Neutrophil (primary cell): ENCODE results near the gene FAM120A.

Experiments
- H3K27ac ChIP-seq: fragments of 200-600 bp; sonication (generic); 2 replicates; pipeline ENCODE4 v1.5.1; 2016; ENCODE audit warnings: mild to moderate bottlenecking, moderate library complexity
- H3K27me3 ChIP-seq: fragments of 200-600 bp; sonication (generic); 2 replicates; pipeline ENCODE4 v1.6.0; 2016; ENCODE audit warnings: mild to moderate bottlenecking
- H3K36me3 ChIP-seq: fragments of 200-600 bp; sonication (generic); 2 replicates; pipeline ENCODE4 v1.5.1; 2017
- H3K4me1 ChIP-seq, 2 experiments: fragments of 200-600 bp in 1 of 2; sonication (generic) in 1 of 2; 1 replicate in 1 of 2; 2 replicates in 1 of 2; pipeline versions ENCODE4 v1.5.1 to v1.6.1; 2013 to 2016; ENCODE audit warnings: low read depth in 1 of 2, low read length in 1 of 2, mild to moderate bottlenecking in 1 of 2, moderate library complexity in 1 of 2; ENCODE audit not compliant: control insufficient read depth in 1 of 2, insufficient read depth in 1 of 2
- H3K4me3 ChIP-seq, 2 experiments: fragments of 200-600 bp in 1 of 2; sonication (generic) in 1 of 2; 1 replicate in 1 of 2; 2 replicates in 1 of 2; pipeline ENCODE4 v1.5.1; 2013 to 2016; ENCODE audit warnings: low read depth in 1 of 2, low read length in 1 of 2, mild to moderate bottlenecking in 1 of 2, moderate library complexity in 1 of 2
- H3K9me3 ChIP-seq: fragments of 200-600 bp; sonication (generic); 2 replicates; pipeline ENCODE4 v1.5.1; 2016
- CTCF ChIP-seq: fragments of 200-600 bp; sonication (generic); IDR thresholded peaks from 2 replicates; pipeline ENCODE4 v1.5.1; 2016; ENCODE audit warnings: antibody characterized with exemption

Gene FAM120A

GRCh38 chr9:93466416-93467061 is 15.1 kb downstream of the FAM120A start:
- peaks cover 38 to 49% of the 10 kb centered on the region in 2 experiments for H3K4me1 ChIP-seq
- no peaks in the 10 kb centered on the region for H3K9me3 ChIP-seq
- no peak for TF ChIP-seq CTCF
- no peak overlapping the region for H3K4me3 ChIP-seq
- H3K27ac ChIP-seq = peak overlapping the region; percentile 63
- H3K27me3 ChIP-seq = no peaks in the 10 kb centered on the region
- no peaks in the 10 kb centered on the region for H3K36me3 ChIP-seq

GRCh38 chr9:93467062-93467416 is 15.6 kb downstream of the FAM120A start:
- H3K4me1 ChIP-seq = peaks cover 34 to 49% of the 10 kb centered on the region in 2 experiments
- no peak for TF ChIP-seq CTCF

GRCh38 chr9:93467462-93467861 is 16.0 kb downstream of the FAM120A start:
- Histone ChIP-seq H3K4me3 (no peak overlapping the region), H3K27me3 (no peaks in the 10 kb centered on the region), H3K9me3 (no peaks in the 10 kb centered on the region), H3K4me1 (peaks cover 33 to 44% of the 10 kb centered on the region in 2 experiments), H3K36me3 (no peaks in the 10 kb centered on the region), H3K27ac (peak overlapping the region; percentile 63)
- TF ChIP-seq CTCF = no peak

More at GRCh38 chr9:93467062-93467416, 15.6 kb downstream of the FAM120A start:
- no peaks in the 10 kb centered on the region for H3K27me3 ChIP-seq
- peak overlapping the region; percentile 63 for H3K27ac ChIP-seq
- no peaks in the 10 kb centered on the region for H3K36me3 ChIP-seq
- H3K9me3 ChIP-seq = no peaks in the 10 kb centered on the region
- H3K4me3 ChIP-seq = no peak overlapping the region

- H3K4me1 ChIP-seq = peaks cover 33 to 42% of the 10 kb centered on the region in 2 experiments
These were observed 17.4 kb downstream of the FAM120A start for GRCh38 chr9:93468763-93469456.

GRCh38 chr9:93470391-93470790 is 18.9 kb downstream of the FAM120A start:
- Histone ChIP-seq H3K4me3 (no peak overlapping the region), H3K27me3 (no peaks in the 10 kb centered on the region), H3K27ac (peak overlapping the region; percentile 62), H3K36me3 (no peaks in the 10 kb centered on the region), H3K4me1 (peaks cover 28 to 39% of the 10 kb centered on the region in 2 experiments), H3K9me3 (no peaks in the 10 kb centered on the region)
- TF ChIP-seq CTCF = no peak

More at GRCh38 chr9:93468763-93469456, 17.4 kb downstream of the FAM120A start:
- H3K27me3 ChIP-seq = no peaks in the 10 kb centered on the region
- no peaks in the 10 kb centered on the region for H3K36me3 ChIP-seq
- TF ChIP-seq CTCF = no peak
- H3K4me3 ChIP-seq = no peak overlapping the region
- H3K27ac ChIP-seq = peak overlapping the region; percentile 28
- no peaks in the 10 kb centered on the region for H3K9me3 ChIP-seq
